ENCODE results near the gene PAQR5.
"Not testable (repeated sequence)": the region's sequence is repeated elsewhere in the genome, so short reads cannot be mapped to it uniquely, and the experiment has no call there.

Gene PAQR5, protein sequence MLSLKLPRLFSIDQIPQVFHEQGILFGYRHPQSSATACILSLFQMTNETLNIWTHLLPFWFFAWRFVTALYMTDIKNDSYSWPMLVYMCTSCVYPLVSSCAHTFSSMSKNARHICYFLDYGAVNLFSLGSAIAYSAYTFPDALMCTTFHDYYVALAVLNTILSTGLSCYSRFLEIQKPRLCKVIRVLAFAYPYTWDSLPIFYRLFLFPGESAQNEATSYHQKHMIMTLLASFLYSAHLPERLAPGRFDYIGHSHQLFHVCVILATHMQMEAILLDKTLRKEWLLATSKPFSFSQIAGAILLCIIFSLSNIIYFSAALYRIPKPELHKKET

GRCh38 chr15:69298697-69299441, at the start of gene PAQR5:
PAQR5 (plus strand) TSS chr15:69298912; CDS start chr15:69360081, 61,169 bp downstream.
- peak in 1 of 2 experiments; percentile 12 for DNase-seq

GRCh38 chr15:69253156-69253555, 45.6 kb upstream of the PAQR5 start:
- DNase-seq, result peak; percentile 6 to 76

DNA sequence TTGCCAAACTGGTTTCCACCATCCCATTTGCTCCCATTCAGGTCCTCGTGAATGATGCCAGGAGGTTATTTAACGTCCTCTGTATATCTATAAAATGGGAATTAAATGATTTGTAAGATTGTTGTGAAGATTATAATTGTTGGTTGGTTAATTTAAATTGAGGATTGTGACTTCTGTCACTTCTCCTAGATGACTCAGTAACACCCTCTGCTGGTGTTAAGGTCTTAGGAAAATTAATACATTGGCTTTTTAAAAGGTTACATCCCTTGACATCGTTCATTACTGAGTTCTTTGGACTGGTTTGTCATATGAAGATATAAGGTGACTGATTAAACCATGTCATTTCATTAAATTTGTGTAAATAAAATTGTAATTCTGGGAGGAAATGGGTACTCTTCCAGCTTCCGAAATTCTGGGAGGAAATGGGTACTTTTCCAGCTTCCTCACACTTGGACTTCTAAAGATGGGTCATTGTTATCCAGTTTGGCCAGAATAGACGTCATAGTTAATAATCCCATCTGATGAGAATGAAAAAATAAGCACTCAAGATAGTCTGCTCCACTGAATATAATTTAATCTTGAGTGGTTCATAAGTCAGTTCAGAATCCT, 33.3 kb upstream of the PAQR5 start:
- DNase-seq, result peak in 1 of 2 experiments; percentile 26

GRCh38 chr15:69271217-69271616, 27.5 kb upstream of the PAQR5 start:
- no peak for DNase-seq

DNA sequence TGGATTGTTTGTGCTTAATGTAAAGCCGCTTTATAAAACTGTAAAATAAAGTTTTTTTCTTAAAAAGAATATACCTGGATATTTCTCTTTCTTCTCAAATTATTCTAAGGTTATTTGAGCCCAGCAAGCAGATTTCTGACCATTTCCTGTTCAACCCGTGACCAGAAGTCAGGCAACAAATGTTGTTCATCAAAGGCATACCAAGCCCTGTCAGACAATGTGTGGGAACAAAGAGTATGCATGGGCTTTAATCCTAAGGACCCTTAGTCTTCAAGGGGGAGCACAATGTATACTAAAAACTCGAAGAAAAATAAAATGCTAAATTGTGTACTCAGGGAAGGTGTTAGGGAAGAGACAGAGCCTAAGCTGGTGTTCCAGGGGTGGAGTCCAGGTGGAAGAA, 26.6 kb upstream of the PAQR5 start:
- no peak for DNase-seq

DNA sequence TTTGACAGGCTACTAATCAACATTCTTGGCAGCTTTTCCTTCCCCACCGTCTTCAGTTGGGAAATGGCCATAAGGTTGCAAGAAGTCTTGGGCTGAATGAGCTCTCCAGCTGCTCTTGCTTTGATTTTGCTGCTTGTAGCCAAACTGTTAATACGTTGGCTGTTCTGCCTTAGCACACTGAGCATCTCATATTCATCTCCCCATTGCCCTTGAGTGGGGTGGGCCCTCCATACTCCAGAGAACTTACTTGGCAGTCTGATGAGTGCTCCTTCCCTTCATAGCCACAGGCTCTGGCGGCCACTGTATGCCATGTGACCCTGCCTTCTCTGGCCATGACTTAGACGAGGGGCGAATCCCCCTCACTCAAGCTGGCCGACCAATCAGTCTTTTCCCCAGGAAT, 25.8 kb upstream of the PAQR5 start:
- no peak for DNase-seq

DNA sequence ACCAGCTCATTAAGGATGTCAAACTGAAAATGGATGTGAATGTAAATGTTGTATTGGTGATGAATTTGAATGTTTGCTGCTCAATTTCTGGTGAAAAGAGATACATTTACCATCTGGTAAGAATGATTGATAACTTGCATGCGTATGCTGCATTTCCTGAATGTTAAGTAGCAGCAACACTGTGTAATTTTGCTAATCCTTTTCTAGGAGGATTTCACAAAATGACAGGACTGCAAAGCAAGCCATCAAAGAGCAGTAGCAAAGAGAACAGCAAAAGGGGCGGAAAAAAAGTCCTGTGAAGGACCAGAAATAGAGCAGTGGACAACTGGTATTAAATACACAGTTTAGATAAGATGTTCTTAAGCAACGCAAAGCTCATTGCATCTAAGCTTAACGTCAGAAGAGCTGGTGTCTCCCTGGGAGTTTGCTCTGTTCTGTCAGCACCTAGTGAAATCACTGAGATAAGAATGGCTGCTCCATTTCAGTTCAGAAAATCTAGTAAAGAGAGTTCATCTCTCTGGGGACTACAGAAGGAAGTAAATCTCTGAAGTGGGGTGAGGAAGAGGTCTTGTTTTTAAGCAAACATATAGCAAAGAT, 23.5 kb upstream of the PAQR5 start:
- DNase-seq, result no peak

DNA sequence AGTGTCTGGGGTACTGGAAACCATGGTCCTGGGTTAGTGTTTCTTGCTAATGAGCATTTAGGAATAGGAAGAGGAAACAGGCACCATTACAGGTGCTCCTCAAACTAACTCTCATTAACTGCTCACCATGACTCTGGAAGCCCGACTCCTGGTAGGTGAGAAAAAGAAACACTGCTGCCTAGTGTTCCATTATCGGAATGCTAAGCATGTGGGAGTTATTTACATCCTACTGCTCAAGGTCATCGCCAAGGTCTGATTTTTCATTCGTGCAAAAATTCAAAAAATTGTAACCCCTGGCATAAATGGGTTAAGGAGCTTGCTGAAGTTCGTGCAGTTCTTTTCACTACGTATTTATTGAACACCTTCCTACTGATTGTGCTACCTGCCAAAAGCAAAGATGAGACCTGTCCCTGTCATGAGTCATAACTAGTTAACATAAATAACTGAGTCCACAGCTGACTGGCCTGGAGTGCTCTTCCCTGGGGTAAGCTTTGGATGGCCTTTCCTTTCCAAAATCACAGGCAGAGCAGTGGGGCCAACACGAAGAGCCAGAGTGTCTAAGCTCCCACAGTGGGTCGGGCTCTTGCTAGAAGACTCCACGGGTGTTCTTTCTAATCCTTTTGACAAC, 22.7 kb upstream of the PAQR5 start:
- DNase-seq, result no peak

GRCh38 chr15:69277316-69277715, 21.4 kb upstream of the PAQR5 start:
- no peak for DNase-seq

GRCh38 chr15:69279636-69280035, 19.1 kb upstream of the PAQR5 start:
- DNase-seq, result no peak

- DNase-seq, result no peak
Measured at GRCh38 chr15:69280783-69281182, 17.9 kb upstream of the PAQR5 start.

DNA sequence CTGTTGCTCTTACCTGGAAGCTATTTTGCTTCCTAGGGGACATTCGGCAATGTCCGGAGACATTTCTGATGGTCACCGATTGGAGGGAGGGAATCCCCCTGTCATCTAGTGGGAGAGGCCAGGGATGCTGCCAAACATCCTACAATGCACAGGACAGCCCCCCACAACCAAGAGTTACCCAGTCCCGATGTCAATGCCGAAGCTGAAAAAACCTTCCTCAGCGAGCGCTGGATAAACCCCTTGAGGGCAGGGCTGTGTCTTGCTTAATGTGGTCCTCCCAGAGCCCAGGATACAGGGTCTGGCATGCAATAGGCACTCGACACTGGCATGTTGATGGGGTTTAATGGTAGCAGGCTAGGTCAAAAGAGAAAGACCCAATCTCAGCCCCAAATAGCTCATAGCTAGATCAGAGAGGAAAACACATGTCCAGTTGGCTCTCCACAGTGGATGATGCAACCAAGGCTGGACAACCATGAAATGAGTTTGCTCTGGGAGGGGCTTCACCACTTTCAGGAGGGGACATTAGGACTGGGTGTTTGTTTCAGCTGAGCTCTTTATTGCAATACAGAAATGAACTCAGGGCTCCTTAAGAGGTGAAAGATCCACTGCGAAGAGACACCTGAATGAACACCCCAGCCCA, 16.5 kb upstream of the PAQR5 start:
- no peak for DNase-seq

DNA sequence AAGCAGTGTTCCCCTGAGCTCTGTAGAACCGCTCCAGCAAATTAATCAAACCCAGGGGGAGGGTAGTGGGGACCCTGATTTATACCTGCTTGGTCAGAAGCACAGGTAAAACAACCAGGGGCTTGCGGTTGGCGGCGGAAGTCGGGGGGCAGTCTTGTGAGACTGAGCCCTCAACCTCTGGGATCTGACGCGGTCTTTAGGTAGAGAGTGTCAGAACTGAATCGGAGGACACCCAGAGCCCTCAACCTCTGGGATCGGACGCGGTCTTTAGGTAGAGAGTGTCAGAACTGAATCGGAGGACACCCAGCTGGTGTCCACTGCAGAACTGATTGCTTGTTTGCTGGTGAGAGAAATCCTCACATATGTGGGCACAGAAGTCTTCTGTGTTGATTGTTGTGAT, 12.9 kb upstream of the PAQR5 start:
- no peak for DNase-seq

GRCh38 chr15:69288011-69288410, 10.7 kb upstream of the PAQR5 start:
- no peak for DNase-seq

- DNase-seq, result no peak
Measured at GRCh38 chr15:69288531-69289341, 10.0 kb upstream of the PAQR5 start.

DNA sequence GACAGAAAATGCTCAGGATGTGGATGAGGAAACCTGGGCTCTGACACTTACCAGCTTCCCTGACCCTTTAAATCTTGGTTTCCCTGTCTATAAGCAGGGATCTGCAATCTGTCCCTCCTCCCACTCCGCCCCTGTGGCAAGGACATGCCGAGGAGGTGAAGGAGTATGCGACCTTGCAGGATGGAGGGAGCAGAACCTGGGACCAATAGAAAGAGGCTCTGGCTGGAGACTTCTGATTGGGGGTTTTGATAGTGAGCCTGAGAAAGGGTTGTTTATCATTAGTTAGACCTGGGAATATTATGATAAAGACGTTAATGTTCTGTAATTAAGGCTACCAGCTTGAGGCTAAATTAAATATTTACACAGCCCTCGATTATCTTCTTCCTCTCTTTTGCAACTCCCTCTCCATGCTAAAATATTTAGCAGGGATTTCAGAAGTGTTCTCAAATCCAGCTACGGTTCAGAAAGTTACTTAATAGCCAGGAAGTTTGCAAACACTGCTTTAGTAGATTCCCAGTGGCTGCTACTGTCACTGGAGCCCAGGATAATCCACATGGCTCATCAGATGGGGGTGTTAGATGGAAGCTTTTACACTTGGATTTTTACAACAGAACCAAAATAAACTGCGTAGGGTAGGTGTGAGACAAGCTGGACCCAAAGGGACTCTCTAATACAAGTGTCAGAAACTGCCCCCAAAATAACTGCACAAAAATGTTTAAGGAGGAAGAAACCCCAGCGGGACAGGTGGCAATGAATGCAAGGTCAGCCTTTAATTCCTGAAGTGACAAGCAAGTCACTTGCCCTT, 9.2 kb upstream of the PAQR5 start:
- DNase-seq, result no peak

DNA sequence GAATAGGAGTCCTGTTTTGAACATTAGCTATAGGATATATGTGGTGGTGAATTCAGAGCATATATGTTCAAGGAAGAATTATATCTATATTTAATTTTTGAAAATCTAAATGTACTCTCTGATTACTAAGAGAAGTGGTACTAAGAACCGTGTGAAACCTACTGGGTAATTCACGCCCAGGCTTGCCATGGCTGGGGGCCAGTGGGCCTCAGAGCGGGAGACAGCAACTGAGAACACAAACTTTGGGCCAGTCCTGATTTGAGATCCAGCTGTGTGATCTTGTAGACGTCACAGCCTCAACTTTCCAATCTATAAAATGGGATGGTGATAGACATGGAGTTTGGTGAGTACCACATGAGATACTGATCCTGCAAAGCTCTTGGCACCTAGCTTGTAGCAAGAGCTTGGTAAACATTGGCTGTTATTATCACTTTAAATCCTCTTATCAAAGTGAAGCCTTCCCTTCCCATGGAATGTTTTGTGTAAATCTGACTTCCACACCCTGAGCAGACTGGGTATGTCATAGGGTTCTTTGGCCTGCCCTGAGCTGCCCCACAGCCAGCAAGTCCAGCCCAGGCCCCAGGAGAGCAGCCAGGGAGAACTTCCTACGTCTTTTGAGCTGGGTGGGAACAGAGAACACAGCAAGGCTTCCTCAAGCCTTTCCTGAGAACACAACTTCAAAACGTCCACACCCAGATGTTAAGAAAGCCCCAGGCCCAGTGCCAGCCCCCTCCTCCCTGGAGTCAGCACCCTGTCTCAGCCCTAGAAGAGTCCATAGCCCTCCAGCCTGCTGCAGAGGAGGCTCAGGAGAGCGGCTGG, 8.2 kb upstream of the PAQR5 start:
- no peak for DNase-seq

- not testable (repeated sequence) for DNase-seq
Measured at GRCh38 chr15:69291651-69292050, 7.1 kb upstream of the PAQR5 start.

- DNase-seq, result no peak
Measured at GRCh38 chr15:69292826-69293420, 5.8 kb upstream of the PAQR5 start.
